Fibroblast of skin of left quadriceps (primary cell): ENCODE data around the gene CISTR.
A peak's percentile ranks its signal among the peaks of the same experiment; 100 is the strongest.
"Not testable (repeated sequence)": the region's sequence is repeated elsewhere in the genome, so short reads cannot be mapped to it uniquely, and the experiment has no call there.

Experiments
- DNase-seq, 2 experiments: peaks; one replicate each; pipeline ENCODE4 v3.0.0-alpha.2; 2013; ENCODE audit warnings: low read depth in 2 of 2

The CISTR gene

DNA sequence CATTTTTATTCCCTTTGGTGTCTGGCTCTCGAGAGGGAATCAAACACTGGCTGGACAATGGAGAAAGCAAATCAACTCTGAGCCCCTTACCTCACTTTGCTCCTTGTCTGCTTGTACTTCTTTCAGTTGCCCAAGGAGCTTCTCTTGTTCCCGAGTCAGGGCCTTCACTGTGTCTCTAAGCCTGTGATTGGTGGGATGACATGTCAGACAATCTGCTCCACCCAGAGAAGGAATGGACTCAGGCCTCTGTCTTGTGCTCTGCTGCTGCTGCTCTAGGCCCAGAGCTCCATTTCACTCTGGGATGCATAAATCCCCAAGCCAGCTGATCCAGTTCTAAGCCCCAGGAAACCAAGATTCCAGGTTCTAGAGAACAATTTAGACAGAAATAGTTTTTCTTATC is 32.1 kb downstream of the CISTR start:
- DNase-seq, result no peak

DNA sequence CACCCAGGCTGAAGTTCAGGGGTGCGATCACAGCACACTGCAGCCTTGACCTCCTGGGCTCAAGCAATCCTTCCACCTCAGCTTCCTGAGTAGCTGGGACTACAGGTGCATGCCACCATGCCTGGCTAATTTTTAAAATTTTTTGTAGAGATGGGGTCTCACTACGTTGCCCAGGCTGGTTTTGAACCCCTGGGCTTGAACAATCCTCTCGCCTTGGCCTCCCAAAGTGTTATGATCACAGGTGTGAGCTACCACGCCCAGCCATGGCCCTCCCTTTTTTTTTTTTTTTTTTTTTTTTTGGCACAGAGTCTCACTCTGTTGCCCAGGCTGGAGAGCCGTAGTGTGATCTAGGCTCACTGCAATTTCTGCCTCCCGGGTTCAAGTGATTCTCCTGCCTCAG is 33.2 kb downstream of the CISTR start:
- DNase-seq, result not testable (repeated sequence)

DNA sequence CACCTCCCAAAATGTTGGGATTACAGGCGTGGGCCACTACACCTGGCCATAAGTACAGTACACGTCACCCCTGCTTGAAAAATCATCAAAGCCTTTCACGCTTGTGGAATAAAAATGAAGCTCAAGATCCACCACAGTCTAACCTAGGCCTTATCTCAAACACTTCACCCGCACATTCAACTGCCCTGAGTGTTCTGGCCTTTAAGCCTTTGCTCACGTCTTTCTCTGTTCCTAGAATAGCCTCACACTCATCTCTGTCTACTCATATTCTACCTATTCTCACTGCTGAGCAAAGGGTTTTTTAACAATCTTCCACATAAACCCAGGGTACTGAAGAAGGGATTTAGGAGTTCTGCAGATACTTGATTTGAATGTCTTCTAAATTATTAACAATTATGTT is 34.5 kb downstream of the CISTR start:
- DNase-seq, result no peak

DNA sequence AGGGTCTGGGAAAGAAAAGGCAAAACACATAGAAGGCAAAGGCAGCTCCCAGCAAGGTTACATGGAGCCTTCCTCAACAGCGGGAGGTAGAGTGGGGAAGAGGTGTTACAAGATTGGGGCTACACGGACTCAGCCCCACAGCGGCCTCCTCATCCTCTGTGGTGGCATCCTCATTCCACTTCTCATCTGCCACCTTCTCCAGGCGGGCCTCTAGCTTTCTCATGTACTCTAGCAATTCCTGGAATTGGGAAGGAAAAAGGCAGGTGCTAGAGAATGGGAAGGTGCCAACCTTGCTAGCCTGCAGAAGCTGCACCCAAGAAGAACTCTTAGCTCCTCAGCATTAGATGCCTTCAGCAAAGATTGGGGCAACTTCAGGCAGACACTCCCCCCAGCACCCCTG is 37.8 kb downstream of the CISTR start:
- DNase-seq, result no peak

DNA sequence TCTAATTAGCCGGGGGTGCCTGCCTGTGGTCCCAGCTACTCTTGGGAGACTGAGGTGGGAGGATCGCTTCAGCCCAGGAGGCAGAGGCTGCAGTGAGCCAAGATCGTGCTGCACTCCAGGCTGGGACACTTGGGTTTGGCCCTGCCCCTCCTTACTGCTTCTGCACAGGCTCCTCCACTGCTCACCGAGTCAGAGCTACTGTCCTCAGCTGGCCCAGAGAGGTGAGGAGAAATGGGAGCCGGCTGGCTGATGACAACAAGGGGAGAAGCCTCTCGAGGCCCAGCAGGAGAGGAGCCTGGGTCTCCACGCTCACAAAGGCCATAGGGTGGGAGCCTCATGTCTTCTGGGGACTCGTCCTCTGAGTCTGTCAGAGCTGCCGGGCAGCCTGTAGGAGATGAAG is 38.3 kb downstream of the CISTR start:
- no peak for DNase-seq

DNA sequence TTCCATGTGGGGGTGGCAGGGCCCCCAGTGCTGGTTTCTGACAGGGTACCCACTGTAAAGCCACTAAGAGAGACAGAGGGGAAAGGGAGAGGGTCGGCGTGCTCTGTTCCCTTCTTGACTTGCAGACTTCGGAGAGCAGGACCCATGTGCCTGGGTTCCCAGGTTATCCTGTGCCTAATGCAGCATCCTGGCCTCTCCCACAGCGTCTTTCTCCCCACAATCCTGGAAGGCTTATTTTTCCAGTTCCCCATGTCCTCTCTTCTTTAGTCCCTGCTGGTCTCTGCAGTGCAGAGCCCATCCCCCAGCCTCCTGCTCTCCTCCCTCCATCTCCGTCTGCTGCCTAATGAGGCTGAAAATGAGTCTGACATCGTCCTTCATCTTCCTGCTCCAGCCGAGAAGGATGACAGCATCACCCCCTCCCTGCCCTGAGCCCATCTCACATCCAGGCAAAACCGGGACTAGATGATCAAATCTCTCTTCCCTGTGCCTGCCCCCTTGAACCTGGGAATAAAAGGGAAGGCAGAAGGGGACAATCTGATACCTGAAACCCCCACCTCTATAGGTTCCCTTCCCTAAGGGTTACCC is 39.6 kb downstream of the CISTR start:
- no peak for DNase-seq

DNA sequence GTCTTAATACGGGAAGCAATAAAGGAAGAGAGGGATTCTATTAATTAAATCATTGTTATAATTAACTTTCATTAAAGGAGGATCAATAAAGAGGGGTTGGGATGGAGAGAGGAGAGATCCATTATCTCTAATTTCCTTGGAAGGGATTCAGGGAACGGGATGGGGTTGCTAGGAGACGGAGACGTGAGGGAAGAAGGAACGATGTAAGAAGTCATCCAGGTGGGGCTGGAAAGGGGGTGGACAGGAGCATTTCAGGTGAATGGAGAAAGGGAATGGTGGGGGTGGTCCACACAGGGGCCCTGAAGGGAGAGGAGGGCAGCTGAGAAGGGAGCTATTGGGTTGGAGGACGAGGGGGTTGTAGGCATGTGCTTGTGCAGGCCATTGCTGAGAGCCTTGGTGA is 41.7 kb downstream of the CISTR start:
- DNase-seq, result no peak

DNA sequence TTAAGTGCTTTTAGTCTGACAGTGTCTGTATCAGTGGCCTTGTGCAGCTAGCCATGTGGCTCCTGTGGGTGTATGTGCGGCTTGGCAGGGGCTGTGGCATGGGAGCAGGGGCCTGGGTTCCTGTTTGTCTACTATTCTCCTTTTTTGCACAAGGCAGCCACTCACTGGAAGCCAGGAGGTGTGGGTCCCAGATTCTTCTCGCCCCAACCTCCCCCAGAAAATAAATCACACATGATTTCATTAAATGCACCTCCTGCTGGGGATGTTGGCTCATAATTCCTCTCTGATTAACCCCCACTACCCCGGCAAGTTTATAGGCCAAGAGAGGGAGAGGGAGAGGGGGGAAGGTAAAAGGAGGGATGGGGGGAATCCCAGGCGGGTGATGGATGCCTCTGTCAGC is 42.1 kb downstream of the CISTR start:
- DNase-seq, result no peak

DNA sequence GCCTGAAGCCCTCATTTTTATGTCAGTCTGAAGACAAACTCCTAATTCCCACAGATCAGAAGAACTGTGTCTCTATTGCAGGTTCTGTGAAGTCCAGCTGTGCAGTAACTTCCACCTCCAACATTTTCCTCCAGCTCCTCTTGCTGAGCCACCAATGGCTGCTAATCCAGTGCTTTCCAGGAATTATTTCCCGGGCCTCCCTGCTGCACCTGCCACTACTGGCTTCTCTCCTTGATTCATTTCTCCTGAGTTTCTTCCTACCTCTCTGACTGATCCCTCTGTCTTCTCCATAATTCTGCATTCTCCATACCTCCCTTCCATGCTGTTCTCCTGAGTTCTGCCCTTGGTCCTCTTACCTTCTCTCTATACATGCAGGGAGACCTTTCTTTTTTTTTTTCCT is 45.7 kb downstream of the CISTR start:
- DNase-seq, result no peak

DNA sequence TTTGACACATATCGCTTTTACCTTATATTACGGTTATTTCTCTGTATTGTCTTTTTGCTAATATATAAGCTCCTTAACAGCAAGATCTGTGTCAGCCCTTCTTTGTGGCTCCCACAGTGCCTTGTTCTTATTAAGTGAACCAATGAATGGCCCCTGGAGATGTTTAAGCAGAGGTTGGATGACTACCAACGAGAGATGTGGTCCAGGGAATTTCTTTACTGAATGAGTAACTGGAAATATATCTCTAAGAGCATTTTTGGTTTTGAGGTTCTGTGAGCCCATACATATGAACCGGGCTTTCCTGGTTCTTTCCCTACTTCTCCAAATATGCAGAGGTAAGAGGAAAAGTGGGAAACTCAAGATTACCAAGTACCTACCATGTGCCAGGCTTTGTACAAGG is 48.0 kb downstream of the CISTR start:
- DNase-seq, result peak; percentile 45 to 46

DNA sequence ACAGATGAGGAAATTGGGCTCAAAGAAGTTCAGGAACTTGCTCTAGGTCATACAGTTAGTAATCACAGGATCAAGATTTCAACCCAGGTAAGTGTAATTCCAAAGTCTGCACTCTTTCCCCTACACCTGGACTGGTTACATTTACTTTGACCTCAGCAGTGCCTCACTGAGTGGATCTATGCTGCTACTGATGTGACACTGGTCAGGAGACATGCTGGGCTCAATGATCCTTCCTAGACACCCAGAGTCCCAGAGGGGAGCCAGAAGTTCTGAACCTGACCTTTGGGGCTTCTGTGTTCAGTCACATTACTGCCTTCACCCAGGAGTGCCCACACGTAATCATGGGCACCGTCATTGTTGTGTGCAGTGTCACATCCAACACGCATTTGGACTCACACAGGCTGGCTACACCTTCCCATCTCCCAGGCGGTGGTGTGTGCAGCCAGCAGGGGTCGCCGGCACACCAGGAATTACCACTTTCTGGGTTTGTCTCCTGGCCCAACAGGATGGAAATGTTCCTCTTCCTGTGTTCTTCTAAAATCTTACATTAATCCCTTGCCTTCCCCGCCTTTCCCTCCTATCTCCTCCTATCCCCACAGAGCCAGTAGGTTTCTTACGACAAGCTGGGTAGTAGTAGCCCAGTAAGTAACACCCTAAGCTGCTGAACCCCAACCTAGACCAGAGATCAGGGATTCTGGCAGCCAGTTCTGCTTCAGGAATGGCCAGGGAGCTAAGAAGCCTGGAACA is 50.1 kb downstream of the CISTR start:
- DNase-seq, result peak; percentile 41 to 44

DNA sequence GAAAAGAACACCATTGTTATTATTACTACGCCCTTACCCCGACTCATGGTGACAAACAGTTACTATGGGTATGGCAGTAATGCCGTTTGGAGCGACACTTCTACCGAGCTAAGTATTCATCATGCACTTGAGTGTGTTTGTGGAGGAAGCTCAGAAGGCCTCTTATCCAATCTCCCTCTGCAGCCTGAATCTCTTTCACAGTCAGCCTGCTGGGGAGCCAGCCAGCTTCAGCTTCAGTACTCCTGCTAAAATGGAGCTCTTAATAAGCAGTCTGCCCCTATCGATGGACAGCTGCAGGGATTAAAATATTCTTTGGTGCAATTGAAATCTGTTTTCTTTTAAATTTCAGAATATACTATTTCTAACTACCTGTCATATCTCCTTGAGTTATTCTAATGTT is 51.2 kb downstream of the CISTR start:
- DNase-seq, result no peak

DNA sequence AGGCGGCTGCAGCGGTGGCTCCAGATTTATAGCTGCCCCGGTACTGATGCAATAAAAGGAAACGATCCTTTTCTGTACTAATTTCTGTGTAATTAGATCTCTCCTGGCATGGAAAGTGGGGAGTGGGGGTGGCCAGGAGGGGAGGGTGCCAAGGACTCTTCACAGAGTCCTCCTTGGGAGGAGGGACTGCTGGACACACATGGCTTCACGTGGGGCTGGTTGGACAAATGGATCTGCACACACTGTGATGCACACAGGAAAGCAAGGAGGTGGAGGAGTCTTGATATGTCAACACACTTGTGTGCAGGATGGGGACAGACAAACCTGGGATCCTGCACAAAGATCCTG is 52.1 kb downstream of the CISTR start:
- no peak for DNase-seq

DNA sequence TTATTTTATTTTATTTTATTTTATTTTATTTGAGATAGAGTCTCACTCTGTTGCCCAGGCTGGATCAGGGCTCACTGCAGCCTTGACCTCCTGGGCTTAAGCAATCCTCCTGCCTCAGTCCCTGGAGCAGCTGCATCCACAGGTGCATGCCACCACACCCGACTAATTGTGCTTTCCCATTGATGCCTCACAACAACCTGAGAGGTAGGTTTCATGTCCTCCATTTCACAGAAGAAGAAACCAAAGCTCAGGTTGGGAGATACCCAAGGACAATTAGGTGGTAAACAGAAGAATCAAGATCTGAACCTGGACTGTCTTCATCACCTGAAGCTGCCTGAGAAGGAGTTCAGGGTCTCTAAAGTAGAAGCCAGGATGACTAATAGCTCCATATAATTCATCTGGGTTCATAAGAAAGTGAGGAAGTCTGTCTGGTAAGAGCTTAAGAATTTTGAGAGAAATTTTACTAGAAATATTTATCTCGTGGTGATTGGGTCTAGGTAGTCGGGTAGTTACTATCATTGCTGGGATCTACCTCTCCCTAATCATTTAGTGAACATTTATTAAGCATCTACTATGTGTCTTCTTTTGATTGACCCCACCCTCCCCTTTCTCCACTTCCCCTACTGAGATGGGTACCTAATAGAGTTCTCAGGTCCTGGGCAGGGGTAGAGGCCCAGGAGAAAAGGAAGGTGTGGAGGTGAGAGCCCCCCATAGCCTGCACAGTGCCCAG is 52.7 kb downstream of the CISTR start:
- no peak for DNase-seq

DNA sequence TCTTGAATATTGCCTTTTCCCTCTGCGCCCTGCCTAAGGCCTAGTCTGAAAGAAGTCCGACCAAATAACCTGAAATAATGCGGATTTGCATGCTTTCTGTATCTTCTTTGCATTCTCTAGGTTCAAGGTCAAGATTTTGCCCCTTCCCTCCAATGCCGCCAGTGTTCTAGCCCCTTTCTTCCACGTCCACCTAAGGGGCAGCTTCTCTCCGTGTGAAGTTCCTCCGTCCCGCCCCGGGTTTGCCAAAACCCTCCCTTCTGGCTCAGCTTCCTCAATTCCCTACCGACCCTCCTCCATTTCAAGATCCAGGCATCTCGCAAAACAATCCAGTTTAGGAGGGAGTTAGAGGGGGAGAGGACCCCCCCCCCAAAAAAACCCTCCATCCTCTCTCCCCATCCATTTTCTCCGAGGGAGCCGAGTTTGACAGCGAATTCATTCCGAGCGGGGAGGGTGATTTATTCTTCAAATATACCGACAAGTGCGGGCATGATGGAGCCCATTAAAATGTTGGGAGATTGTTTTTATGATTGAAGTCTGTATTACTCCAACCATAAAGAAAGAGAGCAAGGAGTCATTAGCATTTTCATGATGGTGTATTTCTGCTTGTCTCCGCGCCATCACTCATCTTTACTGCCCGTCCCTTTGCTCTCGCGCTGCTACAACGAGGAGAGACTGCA is 55.0 kb downstream of the CISTR start:
- DNase-seq, result no peak
